OCI-LY7 (cell line): ENCODE results near the gene LY6G6D. TPM values are rescaled to one million over a fixed set of nuclear protein-coding genes. Genes with fewer than 3 reads are reported as not detected.

Source experiments
- BruUV-seq: library from RNA; stranded (reverse); fragments of 400-500 nt; replicated peaks from 2 replicates; lab custom pipeline; 2021; lab: Mats Ljungman, UMichigan
- CTCF ChIA-PET: fragments of 300-600 bp; sonication (Branson Sonifier 250); formaldehyde crosslinking; loops from one replicate; lab custom pipeline; 2022; ENCODE audit warnings: antibody characterized with exemption; ENCODE audit not compliant: unreplicated experiment; lab: Charles Lee
- POLR2A ChIA-PET: fragments of 300-600 bp; sonication (Branson Sonifier 250); formaldehyde crosslinking; loops from one replicate; lab custom pipeline; 2022; ENCODE audit warnings: antibody characterized with exemption; lab: Charles Lee
- DNase-seq: peaks from one replicate; pipeline ENCODE4 v3.0.0-alpha.2; 2015; ENCODE audit warnings: low spot score
- H2AFZ ChIP-seq: fragments of 200-600 bp; sonication (generic), shearing (Covaris generic); 2 replicates; pipeline ENCODE4 v1.6.1; 2014; ENCODE audit warnings: mild to moderate bottlenecking, antibody characterized with exemption, low read length, moderate library complexity
- H3K27ac ChIP-seq: fragments of 200-600 bp; sonication (generic); 2 replicates; pipeline ENCODE4 v1.5.1; 2014; ENCODE audit warnings: mixed run types, low read depth, mild to moderate bottlenecking, moderate library complexity, low read length, inconsistent platforms; ENCODE audit not compliant: poor library complexity, severe bottlenecking
- H3K36me3 ChIP-seq: fragments of 200-600 bp; sonication (generic); 2 replicates; pipeline ENCODE4 v1.6.1; 2014; ENCODE audit warnings: mild to moderate bottlenecking, antibody characterized with exemption, low read length, moderate library complexity, mixed read lengths; ENCODE audit not compliant: insufficient read depth
- H3K4me1 ChIP-seq: fragments of 200-600 bp; sonication (generic); 2 replicates; pipeline ENCODE4 v1.5.1; 2014; ENCODE audit warnings: mild to moderate bottlenecking, low read length; ENCODE audit not compliant: insufficient read depth, poor library complexity, severe bottlenecking
- H3K4me2 ChIP-seq: fragments of 200-600 bp; sonication (generic); 2 replicates; pipeline ENCODE4 v1.6.1; 2014; ENCODE audit warnings: mild to moderate bottlenecking, low read length
- H3K4me3 ChIP-seq: fragments of 200-600 bp; sonication (generic); 2 replicates; pipeline ENCODE4 v1.5.1; 2014; ENCODE audit warnings: mild to moderate bottlenecking, low read depth, low read length; ENCODE audit not compliant: poor library complexity, severe bottlenecking
- H3K79me2 ChIP-seq: fragments of 200-600 bp; sonication (generic); 2 replicates; pipeline ENCODE4 v1.6.1; 2016; ENCODE audit warnings: low read depth, mild to moderate bottlenecking, low read length, moderate library complexity, mixed read lengths; ENCODE audit not compliant: insufficient read depth
- H3K9me2 ChIP-seq: fragments of 200-600 bp; sonication (generic); 2 replicates; pipeline ENCODE4 v1.6.1; 2016; ENCODE audit warnings: mild to moderate bottlenecking, low read length, mixed read lengths; ENCODE audit not compliant: insufficient read depth
- H3K9me3 ChIP-seq: fragments of 200-600 bp; sonication (generic); 2 replicates; pipeline ENCODE4 v1.6.1; 2014; ENCODE audit warnings: mild to moderate bottlenecking, mixed run types, low read length, mixed read lengths
- H4K20me1 ChIP-seq: fragments of 200-600 bp; sonication (generic); 2 replicates; pipeline ENCODE4 v1.6.1; 2014; ENCODE audit warnings: mild to moderate bottlenecking, antibody characterized with exemption, low read length, moderate library complexity, mixed read lengths; ENCODE audit not compliant: insufficient read depth
- EZH2phosphoT487 ChIP-seq: fragments of 200-600 bp; sonication (generic); IDR thresholded peaks from 2 replicates; pipeline ENCODE4 v1.6.1; 2018; ENCODE audit warnings: low read depth, borderline replicate concordance, mild to moderate bottlenecking, mixed run types, antibody characterized with exemption, low read length, moderate library complexity, mixed read lengths
- intact Hi-C: fragments of 100-400 bp; cut with micrococcal nuclease; formaldehyde crosslinking; loops from one replicate; pipeline ENCODE4 v1.10.0; 2022; ENCODE audit not compliant: unreplicated experiment
- total RNA-seq, 2 experiments: library from RNA; depleted of rRNA in 1 of 2; stranded (reverse); fragments of >200 nt in 1 of 2; shearing (Covaris generic) in 1 of 2; gene quantifications; 2 replicates each; pipeline ENCODE4 v1.2.3, GENCODE V29; 2014 to 2022
- TF ChIP-seq, protein P1 (sequence below): fragments of 200-600 bp; sonication (generic); conservative IDR thresholded peaks from 2 replicates; pipeline ENCODE4 v1.5.1; 2014; ENCODE audit warnings: mild to moderate bottlenecking, antibody characterized with exemption, low read length, moderate library complexity, mixed read lengths

Gene LY6G6D
- total RNA-seq, 2 experiments from 2014 or later = not detected

DNA sequence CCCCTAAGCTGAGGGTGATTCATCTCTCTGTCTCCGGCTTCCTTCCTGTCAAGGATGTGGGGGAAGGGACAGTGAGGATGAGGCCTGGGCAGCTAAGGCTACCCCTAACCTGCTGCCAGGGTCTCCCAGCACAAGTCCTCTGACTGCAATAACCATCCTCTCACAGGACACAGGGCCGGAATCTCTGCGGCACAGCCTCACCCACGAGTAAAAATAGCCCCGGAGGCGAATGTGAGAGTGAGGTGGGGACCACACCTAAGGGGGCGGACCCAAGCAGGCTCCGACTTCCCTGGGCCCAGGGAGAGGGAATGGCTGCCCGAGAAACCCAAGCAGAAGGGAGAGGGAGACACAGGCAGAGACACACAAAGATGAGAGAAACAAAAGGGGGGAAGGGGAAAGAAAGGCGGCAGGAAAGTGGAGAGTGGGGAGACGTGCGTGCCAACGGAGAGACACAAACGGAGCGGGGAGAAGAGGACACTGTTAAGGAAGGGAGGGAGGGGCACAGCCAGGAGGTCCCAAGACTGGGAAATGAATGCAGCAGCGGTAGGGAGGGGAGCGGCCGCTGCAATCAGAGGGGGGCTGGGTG, 19.8 kb downstream of the LY6G6D start:
- Histone ChIP-seq H3K27ac (peak overlapping the region; percentile 93), H4K20me1 (0 out of 2 replicates have a peak, but pooled peaks cover 8% of the 10 kb centered on the region), H3K4me1 (peaks cover 53% of the 10 kb centered on the region), H2AFZ (no peak overlapping the region), H3K9me2 (no peaks in the 10 kb centered on the region), H3K36me3 (peaks cover 43% of the 10 kb centered on the region), H3K4me2 (peak overlapping the region; percentile 76), H3K79me2 (peaks cover 34% of the 10 kb centered on the region), H3K9me3 (no peaks in the 10 kb centered on the region), H3K4me3 (peak overlapping the region; percentile 78)
- ChIA-PET CTCF (no interaction called here), POLR2A (interaction anchor here (0.5 to 7.1 kb wide), 7 partner anchors 26 to 521 kb away, joined by 3 to 43 read pairs (median 4); partner anchors contain the start of gene HSPA1B)
- TF ChIP-seq, protein P1, sequence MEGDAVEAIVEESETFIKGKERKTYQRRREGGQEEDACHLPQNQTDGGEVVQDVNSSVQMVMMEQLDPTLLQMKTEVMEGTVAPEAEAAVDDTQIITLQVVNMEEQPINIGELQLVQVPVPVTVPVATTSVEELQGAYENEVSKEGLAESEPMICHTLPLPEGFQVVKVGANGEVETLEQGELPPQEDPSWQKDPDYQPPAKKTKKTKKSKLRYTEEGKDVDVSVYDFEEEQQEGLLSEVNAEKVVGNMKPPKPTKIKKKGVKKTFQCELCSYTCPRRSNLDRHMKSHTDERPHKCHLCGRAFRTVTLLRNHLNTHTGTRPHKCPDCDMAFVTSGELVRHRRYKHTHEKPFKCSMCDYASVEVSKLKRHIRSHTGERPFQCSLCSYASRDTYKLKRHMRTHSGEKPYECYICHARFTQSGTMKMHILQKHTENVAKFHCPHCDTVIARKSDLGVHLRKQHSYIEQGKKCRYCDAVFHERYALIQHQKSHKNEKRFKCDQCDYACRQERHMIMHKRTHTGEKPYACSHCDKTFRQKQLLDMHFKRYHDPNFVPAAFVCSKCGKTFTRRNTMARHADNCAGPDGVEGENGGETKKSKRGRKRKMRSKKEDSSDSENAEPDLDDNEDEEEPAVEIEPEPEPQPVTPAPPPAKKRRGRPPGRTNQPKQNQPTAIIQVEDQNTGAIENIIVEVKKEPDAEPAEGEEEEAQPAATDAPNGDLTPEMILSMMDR = no peak
- TF ChIP-seq EZH2phosphoT487 = no peak
- BruUV-seq = no TSS peak
- peak; percentile 67 for DNase-seq
- intact Hi-C loops = no loop called here

DNA sequence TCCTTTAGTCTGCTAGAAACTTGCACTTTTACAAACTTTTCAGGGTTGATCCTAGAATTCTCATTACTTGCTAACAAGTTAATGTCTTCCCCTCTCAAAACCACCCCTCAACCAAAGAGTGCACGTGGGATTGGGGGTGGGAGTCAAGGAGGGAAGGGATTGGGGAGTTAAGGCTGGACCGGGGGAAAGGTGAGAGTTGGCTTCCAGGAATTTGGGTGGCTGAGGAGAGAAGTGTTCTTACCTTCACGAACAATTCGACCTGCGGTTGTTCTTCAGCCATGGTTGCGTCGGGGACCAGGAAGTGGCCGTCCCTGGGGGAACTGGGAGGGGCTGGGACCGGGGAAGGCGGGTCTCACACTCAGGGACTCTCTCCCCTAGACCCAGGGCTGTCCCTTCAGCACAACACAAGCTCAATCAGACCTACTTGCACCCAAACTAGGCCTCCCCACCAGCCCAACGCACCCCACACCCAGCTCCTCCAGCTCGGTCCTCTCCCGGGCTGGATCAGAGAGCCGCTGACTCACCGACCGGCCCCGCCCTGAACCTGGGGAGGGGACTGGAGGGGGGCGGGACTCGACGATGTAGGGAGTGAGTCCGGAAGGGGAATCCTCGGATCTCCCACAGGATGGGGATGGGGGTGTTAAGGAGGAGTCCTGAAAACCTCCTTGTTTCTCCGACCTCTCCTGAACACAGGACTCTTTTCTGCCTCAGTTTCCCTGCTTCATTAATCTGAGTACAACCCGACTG, 21.0 kb downstream of the LY6G6D start, which contains the start of gene CLIC1:
Gene CLIC1, minus strand, starts transcription at position 510 of the 747 bp plus-strand sequence. Its CDS starts 230 bp downstream, at position 280.
- H3K4me2 ChIP-seq = peak within 1 kb of the TSS; percentile 76
- H3K79me2 ChIP-seq = peaks cover 45% of the 10 kb centered on the region
- H3K27ac ChIP-seq = peak within 1 kb of the TSS; percentile 93
- ChIA-PET CTCF (no interaction called here), POLR2A (interaction anchor here (0.6 to 7.1 kb wide), 14 partner anchors 9 to 194 kb away, joined by 3 to 43 read pairs (median 4); partner anchors contain the start of genes ABHD16A, DDX39B, HSPA1B and LSM2)
- peak; percentile 81 for DNase-seq
- H3K9me2 ChIP-seq = no peaks in the 10 kb centered on the region
- TSS peak; percentile 38 for BruUV-seq
- 0 out of 2 replicates have a peak, but pooled peaks cover 8% of the 10 kb centered on the region for H4K20me1 ChIP-seq
- H3K4me1 ChIP-seq = peaks cover 54% of the 10 kb centered on the region
- H3K36me3 ChIP-seq = peaks cover 35% of the 10 kb centered on the region
- peak within 1 kb of the TSS; percentile 20; the same call in 1 of the 2 replicates for H2AFZ ChIP-seq
- no peaks in the 10 kb centered on the region for H3K9me3 ChIP-seq
- peak within 1 kb of the TSS; percentile 78 for H3K4me3 ChIP-seq
- TF ChIP-seq, protein P1 = no peak
- TF ChIP-seq EZH2phosphoT487 = no peak
- intact Hi-C loops = no loop called here
